Fibroblast of villous mesenchyme (primary cell): ENCODE results near the gene KRT31. TPM values are rescaled to one million over a fixed set of nuclear protein-coding genes. Genes with fewer than 3 reads are reported as not detected.
"Not testable (repeated sequence)": the region's sequence is repeated elsewhere in the genome, so short reads cannot be mapped to it uniquely, and the experiment has no call there.

Experiments
- DNase-seq: peaks from one replicate; pipeline ENCODE4 v3.0.0-alpha.2; 2010; ENCODE audit warnings: low read depth
- H3K4me3 ChIP-seq: 2 replicates; pipeline ENCODE4 v1.5.1; 2011; ENCODE audit warnings: low read depth, mild to moderate bottlenecking, low read length
- CTCF ChIP-seq: IDR thresholded peaks from 2 replicates; pipeline ENCODE4 v1.5.1; 2012; ENCODE audit warnings: low read depth, mild to moderate bottlenecking, low read length; ENCODE audit not compliant: insufficient read depth
- total RNA-seq: library from RNA; depleted of rRNA; stranded (reverse); fragments of >200 nt; gene quantifications from 2 replicates; pipeline ENCODE4 v1.2.3, GENCODE V29; 2012

KRT31 gene
- total RNA-seq, 1 donor = not detected

- TF ChIP-seq CTCF = no peak
- peak; percentile 68 for DNase-seq
- no peak overlapping the region for H3K4me3 ChIP-seq
Measured at GRCh38 chr17:41428591-41429291, 31.3 kb upstream of the KRT31 start.

- TF ChIP-seq CTCF = no peak
- no peak within 1 kb of the TSS for H3K4me3 ChIP-seq
- no peak for DNase-seq
Measured at GRCh38 chr17:41424111-41424635, 26.8 kb upstream of the KRT31 start, which contains the start of gene KRT37. TSS of gene KRT37 (minus strand) at chr17:41424585. CDS start at chr17:41424523, 62 bp downstream.

GRCh38 chr17:41422586-41422985 is 25.2 kb upstream of the KRT31 start:
- H3K4me3 ChIP-seq, DNase-seq: not testable (repeated sequence)

- DNase-seq = peak; percentile 90
- TF ChIP-seq CTCF = no peak
- H3K4me3 ChIP-seq = no peak overlapping the region
Measured at GRCh38 chr17:41421617-41422016, 24.2 kb upstream of the KRT31 start.

DNA sequence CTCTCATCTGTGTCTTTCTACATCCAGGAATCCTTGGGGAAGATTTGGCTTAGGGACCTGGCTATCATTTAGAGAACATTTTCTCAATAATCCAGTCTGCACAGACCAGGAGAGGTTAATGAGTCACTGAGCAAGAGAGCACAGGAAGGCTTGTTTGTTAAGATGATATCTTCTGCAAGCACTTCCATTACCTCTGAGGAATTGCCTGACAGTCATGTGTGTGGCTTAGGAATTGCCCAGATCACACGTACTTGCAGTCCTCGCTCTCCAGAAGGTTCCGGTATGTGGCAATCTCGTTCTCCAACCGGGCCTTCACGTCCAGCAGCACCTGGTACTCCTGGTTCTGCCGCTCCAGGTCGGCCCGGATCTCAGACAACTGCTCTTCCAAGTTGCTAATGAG is 23.7 kb upstream of the KRT31 start:
- peak; percentile 88 for DNase-seq
- H3K4me3 ChIP-seq = no peak overlapping the region
- no peak for TF ChIP-seq CTCF

DNA sequence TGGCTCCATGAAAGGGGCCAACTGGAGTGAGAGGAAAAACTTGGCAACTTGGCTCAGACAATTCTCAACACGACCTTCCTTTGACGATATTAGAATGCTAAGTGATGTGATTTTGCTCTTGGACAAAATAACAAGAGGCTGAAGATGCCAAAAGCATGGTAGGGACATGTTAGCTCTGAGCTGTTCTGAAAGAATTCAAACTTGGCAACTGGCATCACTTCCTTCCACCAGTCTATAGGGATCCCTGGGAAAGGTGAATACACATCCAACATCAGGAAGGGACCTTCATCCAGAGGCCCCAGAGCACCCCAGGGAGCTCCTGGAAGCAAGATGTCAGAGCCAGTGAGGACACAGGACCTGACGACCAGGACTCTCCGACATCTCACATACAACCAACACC is 22.7 kb upstream of the KRT31 start:
- DNase-seq = no peak
- TF ChIP-seq CTCF = no peak
- no peak overlapping the region for H3K4me3 ChIP-seq

- DNase-seq = no peak
- TF ChIP-seq CTCF = no peak
- no peak overlapping the region for H3K4me3 ChIP-seq
Measured at GRCh38 chr17:41419716-41420115, 22.3 kb upstream of the KRT31 start.
